UCSD-AML1 (cell line): ENCODE measurements around the gene ISLR2.

Experiments used
- DNase-seq: peaks from one replicate; lab custom pipeline; 2025; ENCODE audit not compliant: unreplicated experiment; lab: John Stamatoyannopoulos, UW

Gene ISLR2

GRCh38 chr15:74128785-74129585 is 1.4 kb upstream of the ISLR2 start:
- DNase-seq = no peak

- DNase-seq = no peak
Observed at GRCh38 chr15:74129586-74130154, 716 bp upstream of the ISLR2 start.

- no peak for DNase-seq
Observed at GRCh38 chr15:74130849-74131627, 652 bp downstream of the ISLR2 start.

- no peak for DNase-seq
Observed at GRCh38 chr15:74131628-74132413, 1.4 kb downstream of the ISLR2 start.

GRCh38 chr15:74132681-74133651 is 2.6 kb downstream of the ISLR2 start:
- no peak for DNase-seq

GRCh38 chr15:74133694-74134386 is 3.5 kb downstream of the ISLR2 start:
- DNase-seq = no peak

- DNase-seq = no peak
Observed at GRCh38 chr15:74134387-74135027, 4.1 kb downstream of the ISLR2 start.

- DNase-seq = no peak
Observed at GRCh38 chr15:74135041-74135565, 4.7 kb downstream of the ISLR2 start.

- DNase-seq = no peak
Observed at GRCh38 chr15:74136540-74136813, 6.1 kb downstream of the ISLR2 start.

- no peak for DNase-seq
Observed at GRCh38 chr15:74136814-74137536, 6.6 kb downstream of the ISLR2 start.

- DNase-seq = no peak
Observed at GRCh38 chr15:74137537-74137894, 7.1 kb downstream of the ISLR2 start.

- DNase-seq = no peak
Observed at GRCh38 chr15:74138642-74139041, 8.3 kb downstream of the ISLR2 start.

- DNase-seq = no peak
Observed at GRCh38 chr15:74141591-74141990, 11.2 kb downstream of the ISLR2 start.

- DNase-seq = no peak
Observed at GRCh38 chr15:74144153-74144775, 13.9 kb downstream of the ISLR2 start.

- DNase-seq = no peak
Observed at GRCh38 chr15:74146277-74146800, 16.0 kb downstream of the ISLR2 start.

GRCh38 chr15:74147051-74147450 is 16.7 kb downstream of the ISLR2 start:
- DNase-seq = no peak

GRCh38 chr15:74155766-74156417 is 25.5 kb downstream of the ISLR2 start:
- no peak for DNase-seq
